NB4 (cell line): ENCODE measurements around the gene NUP98.
"Not testable (repeated sequence)": the region's sequence is repeated elsewhere in the genome, so short reads cannot be mapped to it uniquely, and the experiment has no call there.

Experiments used
- POLR2A ChIP-seq: IDR thresholded peaks from 2 replicates; pipeline ENCODE4 v1.6.1; 2011; ENCODE audit warnings: mild to moderate bottlenecking; ENCODE audit not compliant: insufficient read length; ENCODE audit errors: extremely low read depth
- TF ChIP-seq, protein P1 (sequence below): IDR thresholded peaks from one replicate; pipeline ENCODE4 v1.5.1; 2012; ENCODE audit warnings: low read depth, low read length

DNA sequence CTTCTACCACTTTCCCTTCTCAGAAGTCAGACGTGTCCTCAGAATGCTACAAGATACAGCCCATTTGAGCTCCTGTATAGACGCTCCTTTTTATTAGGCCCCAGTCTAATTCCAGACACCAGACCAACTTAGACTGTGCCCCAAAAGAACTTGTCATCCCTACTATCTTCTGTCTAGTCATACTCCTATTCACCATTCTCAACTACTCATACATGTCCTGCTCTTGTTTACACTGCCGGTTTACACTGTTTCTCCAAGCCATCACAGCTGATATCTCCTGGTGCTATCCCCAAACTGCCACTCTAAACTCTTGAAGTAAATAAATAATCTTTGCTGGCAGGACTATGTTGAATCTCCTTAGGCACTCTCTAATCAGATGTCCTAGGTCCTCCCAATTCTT, 144.8 kb downstream of the NUP98 start:
- not testable (repeated sequence) for TF ChIP-seq POLR2A
- TF ChIP-seq, protein P1, sequence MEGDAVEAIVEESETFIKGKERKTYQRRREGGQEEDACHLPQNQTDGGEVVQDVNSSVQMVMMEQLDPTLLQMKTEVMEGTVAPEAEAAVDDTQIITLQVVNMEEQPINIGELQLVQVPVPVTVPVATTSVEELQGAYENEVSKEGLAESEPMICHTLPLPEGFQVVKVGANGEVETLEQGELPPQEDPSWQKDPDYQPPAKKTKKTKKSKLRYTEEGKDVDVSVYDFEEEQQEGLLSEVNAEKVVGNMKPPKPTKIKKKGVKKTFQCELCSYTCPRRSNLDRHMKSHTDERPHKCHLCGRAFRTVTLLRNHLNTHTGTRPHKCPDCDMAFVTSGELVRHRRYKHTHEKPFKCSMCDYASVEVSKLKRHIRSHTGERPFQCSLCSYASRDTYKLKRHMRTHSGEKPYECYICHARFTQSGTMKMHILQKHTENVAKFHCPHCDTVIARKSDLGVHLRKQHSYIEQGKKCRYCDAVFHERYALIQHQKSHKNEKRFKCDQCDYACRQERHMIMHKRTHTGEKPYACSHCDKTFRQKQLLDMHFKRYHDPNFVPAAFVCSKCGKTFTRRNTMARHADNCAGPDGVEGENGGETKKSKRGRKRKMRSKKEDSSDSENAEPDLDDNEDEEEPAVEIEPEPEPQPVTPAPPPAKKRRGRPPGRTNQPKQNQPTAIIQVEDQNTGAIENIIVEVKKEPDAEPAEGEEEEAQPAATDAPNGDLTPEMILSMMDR = not testable (repeated sequence)
